Cardiac fibroblast (primary cell): ENCODE measurements around the gene TSPYL4.

Source experiments
- DNase-seq, 2 donors: peaks; one replicate each; pipeline versions ENCODE4 v3.0.0 to v3.0.0-alpha.2; 2010; ENCODE audit warnings: low read depth in 2 of 2
- H3K4me3 ChIP-seq, 2 donors: replicated peaks in 1 of 2; 1 replicate in 1 of 2; 2 replicates in 1 of 2; pipeline ENCODE4 v1.5.1; 2011; ENCODE audit warnings: low read depth in 2 of 2, low read length in 2 of 2, mild to moderate bottlenecking in 2 of 2, moderate library complexity in 1 of 2
- TF ChIP-seq, protein P1 (sequence below): IDR thresholded peaks from one replicate; pipeline ENCODE4 v1.5.1; 2011; ENCODE audit warnings: low read depth, mild to moderate bottlenecking, low read length, inconsistent platforms

Gene TSPYL4

DNA sequence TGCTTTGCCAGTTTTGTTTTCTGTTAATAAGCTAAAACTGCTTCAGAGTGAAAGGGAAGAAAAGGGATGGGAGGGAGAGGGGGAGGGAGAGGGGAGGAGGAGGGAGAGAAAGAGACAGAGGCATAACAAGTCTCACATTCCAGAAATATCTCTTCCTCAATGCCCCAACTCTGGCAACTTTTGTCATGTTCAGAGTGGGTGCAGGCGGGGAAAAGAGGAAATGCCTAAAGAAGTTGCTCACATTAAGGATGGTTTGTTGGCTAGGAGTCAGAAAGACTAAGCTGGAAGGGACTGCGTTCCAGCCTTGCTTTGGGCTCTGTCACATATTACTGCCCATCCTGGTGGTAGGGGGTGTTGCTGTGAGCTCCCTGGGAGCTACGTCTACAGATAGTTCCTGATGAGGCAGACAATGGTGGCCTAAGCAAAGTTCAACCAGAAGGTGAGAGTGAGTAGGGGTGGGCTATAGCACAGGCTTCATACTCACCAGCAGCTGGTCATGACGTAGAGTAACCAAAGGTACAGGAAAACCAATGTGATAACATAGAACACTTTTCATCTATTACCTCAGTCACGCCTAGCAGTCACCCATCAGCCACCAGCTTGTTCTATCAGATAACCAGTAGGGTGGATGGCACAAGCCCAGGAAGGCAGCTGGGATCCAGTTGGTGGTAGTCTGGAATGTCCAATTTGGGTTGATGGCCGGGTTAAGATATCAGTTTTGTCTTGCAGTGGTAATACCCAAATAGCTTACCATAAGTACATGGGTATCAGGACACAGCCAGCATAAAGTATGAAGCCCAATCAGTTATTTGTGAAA, 2.1 kb downstream of the TSPYL4 start:
- peak overlapping the region; percentile 39 to 40 for H3K4me3 ChIP-seq
- TF ChIP-seq, protein P1, sequence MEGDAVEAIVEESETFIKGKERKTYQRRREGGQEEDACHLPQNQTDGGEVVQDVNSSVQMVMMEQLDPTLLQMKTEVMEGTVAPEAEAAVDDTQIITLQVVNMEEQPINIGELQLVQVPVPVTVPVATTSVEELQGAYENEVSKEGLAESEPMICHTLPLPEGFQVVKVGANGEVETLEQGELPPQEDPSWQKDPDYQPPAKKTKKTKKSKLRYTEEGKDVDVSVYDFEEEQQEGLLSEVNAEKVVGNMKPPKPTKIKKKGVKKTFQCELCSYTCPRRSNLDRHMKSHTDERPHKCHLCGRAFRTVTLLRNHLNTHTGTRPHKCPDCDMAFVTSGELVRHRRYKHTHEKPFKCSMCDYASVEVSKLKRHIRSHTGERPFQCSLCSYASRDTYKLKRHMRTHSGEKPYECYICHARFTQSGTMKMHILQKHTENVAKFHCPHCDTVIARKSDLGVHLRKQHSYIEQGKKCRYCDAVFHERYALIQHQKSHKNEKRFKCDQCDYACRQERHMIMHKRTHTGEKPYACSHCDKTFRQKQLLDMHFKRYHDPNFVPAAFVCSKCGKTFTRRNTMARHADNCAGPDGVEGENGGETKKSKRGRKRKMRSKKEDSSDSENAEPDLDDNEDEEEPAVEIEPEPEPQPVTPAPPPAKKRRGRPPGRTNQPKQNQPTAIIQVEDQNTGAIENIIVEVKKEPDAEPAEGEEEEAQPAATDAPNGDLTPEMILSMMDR = no peak
- DNase-seq = peak; percentile 89 to 92

DNA sequence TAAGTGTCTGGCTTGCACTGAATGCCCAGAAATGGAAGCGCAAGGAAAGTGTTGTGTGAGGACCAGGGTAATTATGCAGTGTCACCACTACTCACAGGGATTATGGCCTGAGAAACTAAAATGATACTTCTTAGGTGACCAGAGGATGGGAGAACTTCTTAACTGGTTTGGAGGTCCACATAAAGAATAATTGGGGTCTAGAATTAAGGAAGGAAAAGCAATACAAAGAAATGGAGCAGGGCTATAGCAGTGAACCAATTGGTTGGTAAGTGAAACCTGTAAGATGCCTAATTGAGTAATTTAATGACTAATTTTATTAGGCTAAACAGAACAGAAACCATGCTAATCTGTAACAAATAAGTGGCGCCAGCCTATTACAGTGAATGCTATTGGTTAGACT, 5.3 kb downstream of the TSPYL4 start:
- no peak overlapping the region for H3K4me3 ChIP-seq
- TF ChIP-seq, protein P1 = no peak
- DNase-seq = no peak

DNA sequence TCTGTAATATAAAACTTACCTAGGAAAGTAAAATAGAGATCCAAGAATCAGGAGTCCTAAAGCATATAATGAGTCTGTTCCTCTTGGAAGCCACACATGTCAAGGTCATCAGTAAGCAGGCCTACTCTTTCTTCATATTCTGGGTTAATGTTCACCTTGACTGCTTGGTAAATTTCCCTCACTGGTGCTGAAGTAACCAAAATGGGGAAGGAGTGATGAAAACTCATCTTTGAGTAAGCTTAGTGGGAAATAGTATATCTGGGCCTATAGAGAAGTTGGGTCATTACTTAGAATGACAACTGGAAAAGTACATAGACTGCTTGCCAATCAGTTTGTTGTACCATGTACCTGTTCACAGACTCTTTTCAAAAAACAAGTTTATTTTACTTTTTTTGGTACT, 6.6 kb downstream of the TSPYL4 start:
- no peak overlapping the region for H3K4me3 ChIP-seq
- DNase-seq = no peak
- TF ChIP-seq, protein P1 = no peak

DNA sequence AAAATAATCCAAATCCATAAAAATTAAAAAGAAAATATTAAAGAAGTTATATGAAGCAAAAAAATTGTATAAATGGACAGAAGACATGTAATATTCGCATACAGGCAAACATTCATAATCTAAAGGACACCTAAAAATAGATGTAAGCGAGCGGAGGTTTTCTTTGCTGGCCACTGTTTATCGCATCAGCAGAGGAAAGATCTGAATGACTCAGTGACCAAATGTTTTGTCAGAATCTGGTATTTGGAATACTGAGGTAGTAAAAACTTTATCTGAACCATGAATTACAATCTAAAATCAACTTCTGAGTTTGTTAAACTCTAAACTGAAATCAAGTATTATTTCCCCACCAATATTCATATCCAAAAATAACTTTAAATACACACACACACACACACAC, 7.8 kb downstream of the TSPYL4 start:
- peak; percentile 62 to 75 for DNase-seq
- TF ChIP-seq, protein P1 = no peak

DNA sequence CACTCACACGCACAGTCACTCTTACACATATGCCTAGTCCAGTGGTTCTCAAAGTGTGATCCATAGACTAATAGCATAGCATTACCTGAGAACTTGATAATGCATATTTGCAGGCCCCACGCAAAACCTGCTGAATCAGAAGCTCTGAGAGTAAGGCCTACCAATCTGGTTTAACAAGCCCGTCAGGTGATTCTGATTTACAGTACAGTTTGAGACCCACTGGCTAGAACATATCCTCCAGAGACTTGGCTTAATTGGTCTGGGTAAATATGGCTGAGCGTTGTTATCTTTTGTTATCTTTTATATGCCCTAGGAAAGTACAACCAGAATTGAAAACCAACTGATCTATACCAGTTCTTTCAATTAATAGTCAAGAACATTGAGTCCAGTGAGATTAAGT, 9.6 kb downstream of the TSPYL4 start:
- TF ChIP-seq, protein P1 = no peak
- no peak for DNase-seq
- no peak overlapping the region for H3K4me3 ChIP-seq

More for the DNA sequence above, 7.8 kb downstream of the TSPYL4 start:
- no peak overlapping the region for H3K4me3 ChIP-seq

DNA sequence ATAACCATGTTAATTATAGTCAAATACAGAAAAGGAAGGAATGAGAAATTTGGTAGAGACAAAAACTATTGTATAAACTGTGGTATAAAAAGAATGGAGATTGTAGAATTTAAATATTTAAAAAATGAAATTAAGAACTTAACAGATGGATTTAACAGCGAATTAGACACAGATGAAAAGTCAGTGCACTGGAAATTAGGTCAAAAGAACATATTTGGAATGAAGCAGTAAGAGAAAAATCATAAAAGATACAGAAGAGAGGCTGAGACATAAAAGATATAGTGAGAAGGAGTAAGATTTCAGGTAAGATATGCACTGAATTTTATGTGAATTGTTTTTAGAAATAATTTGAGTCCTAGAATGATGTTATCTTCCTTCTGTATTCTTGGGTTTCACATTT, 14.0 kb downstream of the TSPYL4 start:
- TF ChIP-seq, protein P1 = no peak
- DNase-seq = no peak
- H3K4me3 ChIP-seq = no peak overlapping the region
